Superior temporal gyrus (tissue), 1 donor: Measurements from ENCODE around the gene MYL4.
"Not testable (repeated sequence)": the region's sequence is repeated elsewhere in the genome, so short reads cannot be mapped to it uniquely, and the experiment has no call there.

Source experiments
- DNase-seq: peaks from one replicate; pipeline ENCODE4 v3.0.0-alpha.2; 2016; ENCODE audit errors: extremely low spot score

Gene MYL4

GRCh38 chr17:47193931-47194511 is 15.1 kb upstream of the MYL4 start:
- DNase-seq = no peak

- DNase-seq = no peak
Measured at GRCh38 chr17:47197821-47198220, 11.3 kb upstream of the MYL4 start.

GRCh38 chr17:47199627-47200324 is 9.4 kb upstream of the MYL4 start:
- no peak for DNase-seq

GRCh38 chr17:47200325-47200664 is 8.9 kb upstream of the MYL4 start:
- DNase-seq = no peak

- DNase-seq = no peak
Measured at GRCh38 chr17:47201166-47201565, 8.0 kb upstream of the MYL4 start.

- no peak for DNase-seq
Measured at GRCh38 chr17:47203984-47204721, 5.0 kb upstream of the MYL4 start.

- DNase-seq = peak; percentile 43
Measured at GRCh38 chr17:47204722-47205418, 4.3 kb upstream of the MYL4 start.

- no peak for DNase-seq
Measured at GRCh38 chr17:47205419-47205963, 3.7 kb upstream of the MYL4 start.

- no peak for DNase-seq
Measured at GRCh38 chr17:47207143-47208067, 1.7 kb upstream of the MYL4 start.

GRCh38 chr17:47209499-47209898 is 351 bp downstream of the MYL4 start:
- no peak for DNase-seq

GRCh38 chr17:47210105-47210504 is 957 bp downstream of the MYL4 start:
- no peak for DNase-seq

GRCh38 chr17:47210779-47211178 is 1.6 kb downstream of the MYL4 start:
- DNase-seq = no peak

GRCh38 chr17:47212458-47212857 is 3.3 kb downstream of the MYL4 start:
- DNase-seq = no peak

GRCh38 chr17:47213540-47213939 is 4.4 kb downstream of the MYL4 start:
- DNase-seq = no peak

GRCh38 chr17:47214931-47215330 is 5.8 kb downstream of the MYL4 start:
- DNase-seq = no peak

GRCh38 chr17:47216821-47217220 is 7.7 kb downstream of the MYL4 start:
- not testable (repeated sequence) for DNase-seq

GRCh38 chr17:47217279-47217678 is 8.1 kb downstream of the MYL4 start:
- not testable (repeated sequence) for DNase-seq

- DNase-seq = no peak
Measured at GRCh38 chr17:47218896-47219430, 9.8 kb downstream of the MYL4 start.

GRCh38 chr17:47219621-47220475 is 10.7 kb downstream of the MYL4 start:
- DNase-seq = no peak

GRCh38 chr17:47220531-47220999 is 11.4 kb downstream of the MYL4 start:
- DNase-seq = no peak
